ENCODE data around the gene DDX25. TPM values are rescaled to one million over a fixed set of nuclear protein-coding genes. Genes with fewer than 3 reads are reported as not detected.
A peak's percentile ranks its signal among the peaks of the same experiment; 100 is the strongest.

The DDX25 gene
- total and polyA plus RNA-seq, 9 of the 15 experiments (the other 6 are each of a cell fraction or from before 2014, with no cell fraction given): not detected

DNA sequence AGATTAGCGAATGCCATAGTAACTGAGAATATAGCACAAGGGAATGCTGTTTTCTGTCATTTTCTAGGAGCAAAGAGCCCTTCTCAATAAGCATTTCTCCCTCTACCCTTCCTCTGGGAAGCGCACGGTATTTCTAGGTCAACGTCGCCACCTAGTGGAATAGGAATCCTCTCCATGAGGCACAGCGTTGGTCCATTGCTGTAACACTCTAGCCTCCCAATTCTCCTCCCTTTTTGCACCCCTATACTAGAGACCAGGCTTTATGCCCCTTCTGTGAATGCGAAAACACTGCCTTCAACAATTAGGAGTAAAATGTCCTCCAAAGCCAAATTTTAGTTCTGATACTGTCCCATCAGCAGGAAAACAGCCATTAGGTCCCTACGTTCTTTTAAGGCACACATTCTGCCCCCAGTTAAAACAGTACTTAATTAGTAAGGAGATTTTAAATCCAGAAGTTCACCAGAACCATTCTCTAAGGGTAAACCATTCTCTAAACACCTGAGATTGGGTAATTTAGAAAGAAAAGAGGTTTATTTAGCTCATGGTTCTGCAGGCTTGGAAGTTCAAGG is 29.7 kb upstream of the DDX25 start (continued):
- TF ChIP-seq MYBL2 (IDR thresholded peaks at IDR 0.05; ENCODE audit: low read depth) (no peak), MYBL2 (CRISPR knock-in tag; IDR thresholded peaks at IDR 0.05; ENCODE audit: borderline replicate concordance) (no peak), SPI1 (IDR thresholded peaks at IDR 0.05; ENCODE audit: borderline replicate concordance, low read depth, low read length) (0 out of 2 replicates have a peak, but pooled peaks have one; percentile 11), ELF2 (CRISPR knock-in tag; IDR thresholded peaks at IDR 0.05) (no peak), KDM2B (CRISPR knock-in tag; IDR thresholded peaks at IDR 0.05) (no peak), ZC3H4 (CRISPR knock-in tag; IDR thresholded peaks at IDR 0.05; ENCODE audit: borderline replicate concordance) (no peak), RB1 (IDR thresholded peaks at IDR 0.05; ENCODE audit: low read depth) (peak; percentile 15; the same call in 1 of the 2 replicates), RAD21 (CRISPR knock-in tag; conservative IDR thresholded peaks at IDR 0.05 in 1 of 2, IDR thresholded peaks at IDR 0.05 in 1 of 2) (peak; percentile 89 to 92), POLR2B (IDR thresholded peaks at IDR 0.05; ENCODE audit: low read depth, partially characterized antibody) (no peak), ZNF24 (IDR thresholded peaks at IDR 0.05) (no peak), KLF1 (tag; IDR thresholded peaks at IDR 0.05) (no peak), SAFB (IDR thresholded peaks at IDR 0.05; ENCODE audit: borderline replicate concordance, low read depth, low read length) (no peak)
- TF ChIP-seq, protein P1, sequence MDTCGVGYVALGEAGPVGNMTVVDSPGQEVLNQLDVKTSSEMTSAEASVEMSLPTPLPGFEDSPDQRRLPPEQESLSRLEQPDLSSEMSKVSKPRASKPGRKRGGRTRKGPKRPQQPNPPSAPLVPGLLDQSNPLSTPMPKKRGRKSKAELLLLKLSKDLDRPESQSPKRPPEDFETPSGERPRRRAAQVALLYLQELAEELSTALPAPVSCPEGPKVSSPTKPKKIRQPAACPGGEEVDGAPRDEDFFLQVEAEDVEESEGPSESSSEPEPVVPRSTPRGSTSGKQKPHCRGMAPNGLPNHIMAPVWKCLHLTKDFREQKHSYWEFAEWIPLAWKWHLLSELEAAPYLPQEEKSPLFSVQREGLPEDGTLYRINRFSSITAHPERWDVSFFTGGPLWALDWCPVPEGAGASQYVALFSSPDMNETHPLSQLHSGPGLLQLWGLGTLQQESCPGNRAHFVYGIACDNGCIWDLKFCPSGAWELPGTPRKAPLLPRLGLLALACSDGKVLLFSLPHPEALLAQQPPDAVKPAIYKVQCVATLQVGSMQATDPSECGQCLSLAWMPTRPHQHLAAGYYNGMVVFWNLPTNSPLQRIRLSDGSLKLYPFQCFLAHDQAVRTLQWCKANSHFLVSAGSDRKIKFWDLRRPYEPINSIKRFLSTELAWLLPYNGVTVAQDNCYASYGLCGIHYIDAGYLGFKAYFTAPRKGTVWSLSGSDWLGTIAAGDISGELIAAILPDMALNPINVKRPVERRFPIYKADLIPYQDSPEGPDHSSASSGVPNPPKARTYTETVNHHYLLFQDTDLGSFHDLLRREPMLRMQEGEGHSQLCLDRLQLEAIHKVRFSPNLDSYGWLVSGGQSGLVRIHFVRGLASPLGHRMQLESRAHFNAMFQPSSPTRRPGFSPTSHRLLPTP (IDR thresholded peaks at IDR 0.05; ENCODE audit: borderline replicate concordance, extremely low read depth, insufficient read length): no peak
- TF ChIP-seq, protein P2, sequence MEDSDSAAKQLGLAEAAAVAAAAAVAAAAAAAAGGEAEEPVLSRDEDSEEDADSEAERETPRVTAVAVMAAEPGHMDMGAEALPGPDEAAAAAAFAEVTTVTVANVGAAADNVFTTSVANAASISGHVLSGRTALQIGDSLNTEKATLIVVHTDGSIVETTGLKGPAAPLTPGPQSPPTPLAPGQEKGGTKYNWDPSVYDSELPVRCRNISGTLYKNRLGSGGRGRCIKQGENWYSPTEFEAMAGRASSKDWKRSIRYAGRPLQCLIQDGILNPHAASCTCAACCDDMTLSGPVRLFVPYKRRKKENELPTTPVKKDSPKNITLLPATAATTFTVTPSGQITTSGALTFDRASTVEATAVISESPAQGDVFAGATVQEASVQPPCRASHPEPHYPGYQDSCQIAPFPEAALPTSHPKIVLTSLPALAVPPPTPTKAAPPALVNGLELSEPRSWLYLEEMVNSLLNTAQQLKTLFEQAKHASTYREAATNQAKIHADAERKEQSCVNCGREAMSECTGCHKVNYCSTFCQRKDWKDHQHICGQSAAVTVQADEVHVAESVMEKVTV (CRISPR knock-in tag; IDR thresholded peaks at IDR 0.05): peak; percentile 63; the same call in 1 of the 2 replicates
- TF ChIP-seq, protein P3, sequence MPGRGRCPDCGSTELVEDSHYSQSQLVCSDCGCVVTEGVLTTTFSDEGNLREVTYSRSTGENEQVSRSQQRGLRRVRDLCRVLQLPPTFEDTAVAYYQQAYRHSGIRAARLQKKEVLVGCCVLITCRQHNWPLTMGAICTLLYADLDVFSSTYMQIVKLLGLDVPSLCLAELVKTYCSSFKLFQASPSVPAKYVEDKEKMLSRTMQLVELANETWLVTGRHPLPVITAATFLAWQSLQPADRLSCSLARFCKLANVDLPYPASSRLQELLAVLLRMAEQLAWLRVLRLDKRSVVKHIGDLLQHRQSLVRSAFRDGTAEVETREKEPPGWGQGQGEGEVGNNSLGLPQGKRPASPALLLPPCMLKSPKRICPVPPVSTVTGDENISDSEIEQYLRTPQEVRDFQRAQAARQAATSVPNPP (IDR thresholded peaks at IDR 0.05; ENCODE audit: borderline replicate concordance, insufficient read depth, insufficient read length): no peak

Measured in K562 (cell line).